G401.6 (cell line): ENCODE measurements around the gene HOXC9.
A peak's percentile ranks its signal among the peaks of the same experiment; 100 is the strongest.

ENCODE experiments used
- FAIRE-seq: peaks from 2 replicates; lab custom pipeline; 2012; peaks lifted over from hg19 to GRCh38; lab: Jason Lieb, UNC

HOXC9 gene

DNA sequence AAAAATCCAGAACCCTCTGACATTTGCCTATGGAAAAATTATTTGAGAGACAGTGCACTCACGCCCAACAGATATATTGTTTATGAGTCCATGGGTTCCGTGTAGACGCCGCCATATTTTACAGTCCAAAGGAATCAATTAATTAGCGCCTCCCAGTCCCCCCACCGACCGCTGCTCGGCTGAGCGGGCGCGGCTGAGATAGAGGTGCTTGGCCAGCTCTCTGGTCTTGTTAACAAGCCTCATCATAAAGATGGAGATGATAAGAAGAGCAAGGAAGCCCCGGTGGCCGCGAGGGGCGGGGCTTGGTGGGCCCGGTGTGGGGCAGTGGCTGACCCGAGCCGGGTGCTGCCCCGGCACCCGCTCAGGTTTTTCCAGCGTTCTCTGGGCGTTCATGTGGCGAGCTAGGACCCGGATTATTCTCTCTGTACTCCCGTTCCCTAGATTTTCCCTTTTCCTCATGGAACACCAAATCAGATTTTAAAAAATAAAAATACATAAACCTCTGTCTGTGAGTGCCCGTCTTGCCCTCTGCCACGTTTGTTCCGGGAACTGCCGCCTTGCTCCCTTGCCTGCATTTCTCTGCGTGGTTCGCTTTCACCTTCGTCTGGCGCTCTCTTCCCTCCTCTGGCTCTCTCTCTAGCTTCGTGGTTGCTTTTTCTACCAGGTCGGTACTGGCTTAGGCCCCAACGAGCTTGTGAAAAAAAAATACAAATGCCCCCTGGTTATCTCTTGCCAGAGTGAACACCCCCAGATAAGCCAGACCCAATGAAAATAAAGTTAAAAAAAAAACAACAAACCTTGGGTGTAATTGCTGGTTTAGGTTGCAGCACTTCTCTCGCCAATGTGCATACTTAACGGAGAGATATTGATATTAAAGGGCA is 36.3 kb upstream of the HOXC9 start:
- FAIRE-seq, result no peak

- no peak for FAIRE-seq
Observed at GRCh38 chr12:53964315-53964713, 35.6 kb upstream of the HOXC9 start.

- no peak for FAIRE-seq
Observed at GRCh38 chr12:53965281-53966084, 34.5 kb upstream of the HOXC9 start.

DNA sequence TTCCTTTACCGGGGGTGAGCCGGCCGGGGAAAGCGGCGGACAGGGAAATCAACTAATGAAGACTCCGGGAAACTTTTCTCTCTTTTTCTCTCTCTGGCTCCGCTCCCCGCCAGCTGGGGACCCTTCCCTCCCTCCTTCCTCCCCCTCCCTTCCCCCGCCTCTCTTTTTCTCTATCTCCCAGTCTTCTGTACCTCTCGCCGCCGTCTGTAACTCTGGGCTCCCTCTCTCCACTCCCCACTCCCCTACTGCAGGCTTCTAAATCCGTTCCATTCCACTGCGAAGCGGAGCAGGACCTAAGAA is 33.9 kb upstream of the HOXC9 start:
- FAIRE-seq, result no peak

DNA sequence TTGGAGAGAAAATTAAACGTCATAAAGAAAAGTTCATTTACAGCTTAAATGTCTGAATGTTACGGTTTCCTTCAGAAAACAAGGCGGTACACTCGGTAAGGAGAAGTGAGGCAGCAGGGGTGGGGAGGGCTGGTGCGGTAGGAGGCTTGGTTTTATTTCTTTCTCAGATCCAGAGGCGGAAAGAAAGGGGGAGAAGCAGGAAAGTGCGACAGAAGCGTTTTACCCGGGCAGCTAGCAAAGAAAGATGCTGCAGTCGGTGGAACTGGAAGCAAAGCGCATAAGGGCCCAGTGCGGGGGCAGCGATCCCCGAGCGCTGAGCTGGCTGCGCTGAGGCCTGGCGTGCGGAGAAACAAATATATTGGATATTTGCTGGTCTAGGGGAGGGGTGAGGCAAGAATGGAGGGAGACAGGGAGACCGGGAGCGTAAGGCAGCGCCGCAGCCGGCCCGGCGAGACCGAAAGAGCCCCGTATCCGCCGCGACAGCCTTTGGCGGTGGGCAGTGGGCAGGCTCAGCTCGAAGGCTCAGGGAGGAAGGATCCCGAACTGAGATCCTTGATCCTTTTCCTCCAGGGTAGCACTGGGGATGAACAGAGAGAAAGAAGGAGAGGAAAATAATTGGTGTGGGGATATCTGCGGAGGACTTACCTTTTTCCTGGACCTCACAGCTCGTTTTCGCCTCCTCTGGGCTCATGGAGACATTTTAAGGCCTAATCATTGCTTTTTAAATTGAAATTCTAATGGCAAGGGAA is 33.4 kb upstream of the HOXC9 start:
- no peak for FAIRE-seq

DNA sequence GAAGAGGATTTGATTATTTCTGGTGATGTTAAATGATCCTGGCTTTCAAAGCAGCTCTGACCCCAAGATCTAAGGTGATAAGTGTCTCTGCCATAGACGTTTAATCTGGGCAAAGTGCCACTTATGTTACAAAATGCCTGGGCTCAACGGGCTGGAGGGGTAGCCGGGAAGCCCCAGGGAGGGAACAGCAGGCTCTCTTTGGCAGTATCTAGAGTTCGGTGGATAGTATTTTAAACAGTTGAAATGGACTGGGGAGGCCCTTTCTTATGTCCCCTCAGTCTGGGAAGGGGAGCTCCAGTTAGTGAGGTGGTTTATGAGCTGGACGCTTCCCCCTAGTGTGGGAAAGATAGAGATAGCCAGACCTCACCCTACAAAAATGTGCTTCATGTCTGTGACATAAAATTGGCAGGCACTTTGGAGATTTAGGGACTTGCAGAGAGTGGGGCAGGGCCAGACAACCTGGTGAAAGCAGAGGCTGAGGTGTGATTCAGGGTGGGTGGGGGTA is 32.5 kb upstream of the HOXC9 start:
- FAIRE-seq, result no peak

DNA sequence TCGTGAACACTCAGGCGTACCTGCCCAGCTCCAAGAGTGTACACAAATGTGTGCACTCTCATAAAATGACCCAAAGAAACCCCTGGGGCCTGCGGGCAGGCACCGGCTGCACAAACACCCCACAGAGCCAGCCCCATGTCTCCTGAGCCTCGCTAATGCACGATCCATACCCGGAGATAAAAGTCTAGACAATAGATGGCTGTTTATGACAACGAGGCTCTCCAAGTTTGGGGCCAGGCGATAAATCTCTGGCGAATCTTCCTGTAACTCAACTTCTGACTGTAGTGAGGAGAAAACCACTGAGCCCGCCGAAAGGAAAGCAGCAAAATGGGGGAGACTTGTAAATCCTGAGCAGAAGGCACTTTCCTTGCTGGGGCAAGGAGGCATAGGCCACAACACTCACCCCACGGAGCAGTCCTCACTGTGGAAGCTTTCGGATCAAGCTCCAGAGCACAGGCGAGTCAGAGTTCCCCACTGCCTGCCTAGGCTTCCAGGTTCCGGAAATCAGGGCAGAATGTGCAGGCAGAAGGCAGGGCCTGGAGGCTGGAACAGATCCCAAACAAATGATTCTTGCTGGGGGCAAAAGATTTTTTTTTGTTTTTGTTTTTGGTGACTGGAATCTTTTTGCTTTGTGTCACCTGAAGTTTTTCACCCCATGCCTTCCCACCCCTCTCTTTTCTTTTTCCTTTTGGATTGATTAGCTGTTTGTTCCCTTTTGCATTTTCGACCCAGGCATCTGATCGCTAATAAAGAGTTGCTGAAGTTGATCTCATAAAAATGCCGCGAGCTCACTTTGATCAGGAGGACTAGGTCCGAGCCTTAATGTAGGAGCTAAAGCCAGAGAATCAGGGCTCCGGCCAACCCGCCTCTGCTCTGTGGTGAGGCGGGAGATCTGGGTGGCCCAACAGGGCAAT is 31.5 kb upstream of the HOXC9 start:
- FAIRE-seq, result peak; percentile 88

- no peak for FAIRE-seq
Observed at GRCh38 chr12:53969588-53970259, 30.2 kb upstream of the HOXC9 start.

- no peak for FAIRE-seq
Observed at GRCh38 chr12:53970451-53970850, 29.5 kb upstream of the HOXC9 start.

- no peak for FAIRE-seq
Observed at GRCh38 chr12:53971129-53971528, 28.8 kb upstream of the HOXC9 start.

DNA sequence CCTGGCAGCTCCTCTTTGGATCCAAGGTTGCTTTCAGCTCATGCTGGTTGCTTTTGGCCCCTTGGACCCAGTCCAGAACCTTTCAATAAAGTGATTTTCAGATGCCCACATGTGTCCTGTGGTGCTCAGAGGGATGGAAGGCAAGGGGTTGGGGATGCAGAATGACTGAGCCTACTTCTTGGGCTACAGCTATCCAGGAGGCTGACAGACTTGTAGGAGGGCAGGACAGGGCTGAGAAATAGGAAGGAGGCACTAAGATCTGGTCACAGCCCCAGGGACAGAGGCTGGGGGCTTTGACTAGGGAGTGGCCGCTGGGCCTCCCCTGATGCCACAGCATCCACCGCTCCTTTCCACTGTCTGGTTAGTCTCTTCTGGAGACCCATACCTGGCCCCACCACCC is 28.3 kb upstream of the HOXC9 start:
- FAIRE-seq, result no peak

- FAIRE-seq, result no peak
Observed at GRCh38 chr12:53972152-53972702, 27.7 kb upstream of the HOXC9 start.

DNA sequence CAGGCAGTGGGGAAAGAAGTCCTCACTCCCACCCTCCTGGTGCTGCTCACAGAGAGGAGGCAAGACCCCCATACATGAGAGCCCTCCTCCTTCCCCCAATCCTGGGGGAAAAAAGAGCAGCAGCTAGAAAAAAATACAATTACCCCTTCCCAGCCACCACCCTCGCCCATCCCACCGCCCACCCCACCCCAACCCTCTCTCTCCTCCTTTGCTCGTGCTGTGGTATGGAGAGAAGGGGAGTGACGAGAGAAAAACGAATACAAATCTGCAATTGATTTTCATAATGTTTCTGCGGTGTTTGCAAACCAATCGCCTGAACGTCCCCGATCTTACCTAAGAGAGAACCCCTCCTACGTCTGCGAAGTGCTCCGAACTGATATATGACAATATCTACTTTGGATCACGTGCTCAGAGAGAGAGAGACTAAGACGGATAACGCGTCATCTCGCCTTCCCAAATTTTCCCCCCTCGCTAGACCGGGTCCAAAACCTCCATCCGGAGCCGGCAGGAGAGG is 27.2 kb upstream of the HOXC9 start, which contains the start of gene HOXC11:
TSS of gene HOXC11 (plus strand) at position 405 of the 514 bp plus-strand sequence. CDS start 116 bp downstream, outside the sequence.
- no peak for FAIRE-seq

GRCh38 chr12:53973236-53974042 is 26.5 kb upstream of the HOXC9 start:
- no peak for FAIRE-seq

- FAIRE-seq, result no peak
Observed at GRCh38 chr12:53974084-53975063, 25.6 kb upstream of the HOXC9 start, which contains the start of gene HOTAIR. Gene HOTAIR, minus strand, starts transcription at chr12:53974954.

DNA sequence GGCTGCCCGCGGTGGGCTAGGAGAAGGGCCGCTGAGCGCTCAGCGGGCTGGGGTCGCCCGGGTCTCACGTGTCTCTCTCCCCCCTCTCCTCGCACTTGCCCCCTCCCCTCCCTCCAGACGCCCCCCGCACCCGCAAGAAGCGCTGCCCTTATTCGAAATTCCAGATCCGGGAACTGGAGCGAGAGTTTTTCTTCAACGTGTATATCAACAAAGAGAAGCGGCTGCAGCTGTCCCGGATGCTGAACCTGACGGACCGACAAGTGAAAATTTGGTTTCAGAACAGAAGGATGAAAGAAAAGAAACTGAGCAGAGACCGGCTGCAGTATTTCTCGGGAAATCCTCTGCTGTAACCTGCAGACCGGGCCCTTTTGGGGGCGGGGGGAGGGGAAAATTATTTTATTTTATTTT is 24.9 kb upstream of the HOXC9 start:
- FAIRE-seq, result no peak

GRCh38 chr12:53975479-53976152 is 24.3 kb upstream of the HOXC9 start:
- FAIRE-seq, result no peak
